Keratinocyte (primary cell): ENCODE measurements around the gene SH3BP5.

Experiments used
- CTCF ChIP-seq, 3 experiments: IDR thresholded peaks in 1 of 3; conservative IDR thresholded peaks in 1 of 3; optimal IDR thresholded peaks in 1 of 3; 2 replicates in 2 of 3; 3 replicates in 1 of 3; pipeline versions ENCODE3 to v1.5.1; 2011; ENCODE audit warnings: low read length in 3 of 3, mild to moderate bottlenecking in 3 of 3, moderate library complexity in 2 of 3, control low read depth in 1 of 3, inconsistent platforms in 1 of 3; ENCODE audit not compliant: insufficient read depth in 2 of 3; ENCODE audit errors: extremely low read depth in 1 of 3
- EZH2 ChIP-seq: IDR thresholded peaks from one replicate; pipeline ENCODE4 v1.6.1; 2012; ENCODE audit warnings: inconsistent platforms, mild to moderate bottlenecking, low read length, moderate library complexity

- TF ChIP-seq CTCF (optimal IDR thresholded peaks at IDR 0.05 in 1 of 3, IDR thresholded peaks at IDR 0.05 in 1 of 3, conservative IDR thresholded peaks at IDR 0.05 in 1 of 3; ENCODE audit: extremely low read depth in 1 of 3, insufficient read depth in 2 of 3, low read length in 3 of 3) (no peak), EZH2 (no peak)
Observed at GRCh38 chr3:15262021-15262420, 70.4 kb downstream of the SH3BP5 start.
